Neuronal stem cell (in vitro differentiated cells): ENCODE results near the gene UBE2Z. TPM values are rescaled to one million over a fixed set of nuclear protein-coding genes. Genes with fewer than 3 reads are reported as not detected.

Source experiments
- DNase-seq: peaks from one replicate; pipeline ENCODE4 v3.0.0-alpha.2; 2013; ENCODE audit warnings: low spot score
- H2AFZ ChIP-seq: one replicate; pipeline ENCODE4 v1.6.1; 2013; ENCODE audit warnings: mild to moderate bottlenecking, low read length, inconsistent platforms
- H2AK5ac ChIP-seq: 2 replicates; pipeline ENCODE4 v1.6.1; 2013; ENCODE audit warnings: low read depth, mild to moderate bottlenecking, inconsistent platforms, low read length, moderate library complexity, mixed read lengths
- H2BK120ac ChIP-seq: 2 replicates; pipeline ENCODE4 v1.6.1; 2013; ENCODE audit warnings: low read depth, mild to moderate bottlenecking, inconsistent platforms, low read length, moderate library complexity, mixed read lengths
- H2BK12ac ChIP-seq: one replicate; pipeline ENCODE4 v1.6.1; 2013; ENCODE audit warnings: low read length, inconsistent platforms
- H2BK15ac ChIP-seq: 2 replicates; pipeline ENCODE4 v1.6.1; 2013; ENCODE audit warnings: mild to moderate bottlenecking, low read length, inconsistent platforms, mixed read lengths
- H2BK5ac ChIP-seq: one replicate; pipeline ENCODE4 v1.6.1; 2013; ENCODE audit warnings: inconsistent platforms, mild to moderate bottlenecking, low read length, moderate library complexity
- H3K14ac ChIP-seq: one replicate; pipeline ENCODE4 v1.6.1; 2013; ENCODE audit warnings: low read length, inconsistent platforms
- H3K18ac ChIP-seq: 2 replicates; pipeline ENCODE4 v1.6.1; 2013; ENCODE audit warnings: low read length, inconsistent platforms
- H3K23ac ChIP-seq: 2 replicates; pipeline ENCODE4 v1.6.1; 2013; ENCODE audit warnings: low read depth, mild to moderate bottlenecking, mixed read lengths, low read length, inconsistent platforms; ENCODE audit not compliant: poor library complexity
- H3K27ac ChIP-seq: replicated peaks from 3 replicates; pipeline ENCODE4 v1.5.1; 2013; ENCODE audit warnings: low read length, inconsistent platforms
- H3K27me3 ChIP-seq, 3 experiments: 2 replicates each; pipeline ENCODE4 v1.6.1; 2013; ENCODE audit warnings: low read length in 3 of 3, mild to moderate bottlenecking in 2 of 3, inconsistent platforms in 1 of 3, low read depth in 1 of 3, mixed read lengths in 1 of 3, moderate library complexity in 1 of 3; ENCODE audit not compliant: control insufficient read depth in 3 of 3, insufficient read depth in 3 of 3
- H3K36me3 ChIP-seq, 2 donors: replicated peaks in 1 of 2; 2 replicates each; pipeline ENCODE4 v1.6.1; 2013; ENCODE audit warnings: low read length in 2 of 2; ENCODE audit not compliant: control insufficient read depth in 2 of 2, insufficient read depth in 2 of 2
- H3K4ac ChIP-seq: 2 replicates; pipeline ENCODE4 v1.6.1; 2013; ENCODE audit warnings: inconsistent platforms, mild to moderate bottlenecking, low read length, moderate library complexity
- H3K4me1 ChIP-seq, 2 donors: 1 replicate in 1 of 2; 2 replicates in 1 of 2; pipeline ENCODE4 v1.6.1; 2013; ENCODE audit warnings: low read length in 2 of 2, low read depth in 1 of 2; ENCODE audit not compliant: control insufficient read depth in 2 of 2, insufficient read depth in 1 of 2
- H3K4me2 ChIP-seq: one replicate; pipeline ENCODE4 v1.6.1; 2013; ENCODE audit warnings: mild to moderate bottlenecking, low read length, inconsistent platforms; ENCODE audit not compliant: insufficient read depth, poor library complexity, severe bottlenecking
- H3K4me3 ChIP-seq, 2 donors: 2 replicates each; pipeline ENCODE4 v1.5.1; 2013; ENCODE audit warnings: low read length in 2 of 2, mild to moderate bottlenecking in 2 of 2, inconsistent platforms in 1 of 2, moderate library complexity in 1 of 2
- H3K79me1 ChIP-seq: one replicate; pipeline ENCODE4 v1.6.1; 2013; ENCODE audit warnings: low read depth, mild to moderate bottlenecking, inconsistent platforms, low read length, moderate library complexity
- H3K9ac ChIP-seq: one replicate; pipeline ENCODE4 v1.6.1; 2013; ENCODE audit warnings: mild to moderate bottlenecking, low read depth, low read length, inconsistent platforms; ENCODE audit not compliant: poor library complexity
- H3K9me3 ChIP-seq, 2 donors: replicated peaks in 1 of 2; 2 replicates each; pipeline versions ENCODE3 to v1.6.1; 2013; ENCODE audit warnings: low read length in 2 of 2, mild to moderate bottlenecking in 2 of 2, inconsistent platforms in 1 of 2, low read depth in 1 of 2, mixed read lengths in 1 of 2, moderate library complexity in 1 of 2; ENCODE audit not compliant: control insufficient read depth in 2 of 2, insufficient read depth in 1 of 2
- H4K8ac ChIP-seq: one replicate; pipeline ENCODE4 v1.6.1; 2013; ENCODE audit warnings: low read depth, mild to moderate bottlenecking, inconsistent platforms, low read length, moderate library complexity
- H4K91ac ChIP-seq: one replicate; pipeline ENCODE4 v1.6.1; 2013; ENCODE audit warnings: low read length, low read depth, mild to moderate bottlenecking, inconsistent platforms; ENCODE audit not compliant: poor library complexity
- WGBS, 2 donors: extraction: QIAGEN DNeasy Blood & Tissue Kit; methylation state at CpG; one replicate each; pipeline ENCODE4 v1.1.7; 2013; ENCODE audit warnings: missing lambda C conversion rate in 2 of 2, mixed read lengths in 1 of 2; ENCODE audit not compliant: insufficient read length in 2 of 2, insufficient replicate concordance in 1 of 2; ENCODE audit errors: extremely low coverage in 2 of 2; 5-methylcytosine and 5-hydroxymethylcytosine counted together
- polyA plus RNA-seq, 2 experiments: library from polyadenylated mRNA; stranded (reverse); fragments of 200-250 nt; gene quantifications; one replicate each; pipeline ENCODE4 v1.2.3, GENCODE V29; 2013

The UBE2Z gene
- 40.4 TPM for polyA plus RNA-seq (2013, experiment 1 of 2)
- 40.8 TPM for polyA plus RNA-seq (2013, experiment 2 of 2)

DNA sequence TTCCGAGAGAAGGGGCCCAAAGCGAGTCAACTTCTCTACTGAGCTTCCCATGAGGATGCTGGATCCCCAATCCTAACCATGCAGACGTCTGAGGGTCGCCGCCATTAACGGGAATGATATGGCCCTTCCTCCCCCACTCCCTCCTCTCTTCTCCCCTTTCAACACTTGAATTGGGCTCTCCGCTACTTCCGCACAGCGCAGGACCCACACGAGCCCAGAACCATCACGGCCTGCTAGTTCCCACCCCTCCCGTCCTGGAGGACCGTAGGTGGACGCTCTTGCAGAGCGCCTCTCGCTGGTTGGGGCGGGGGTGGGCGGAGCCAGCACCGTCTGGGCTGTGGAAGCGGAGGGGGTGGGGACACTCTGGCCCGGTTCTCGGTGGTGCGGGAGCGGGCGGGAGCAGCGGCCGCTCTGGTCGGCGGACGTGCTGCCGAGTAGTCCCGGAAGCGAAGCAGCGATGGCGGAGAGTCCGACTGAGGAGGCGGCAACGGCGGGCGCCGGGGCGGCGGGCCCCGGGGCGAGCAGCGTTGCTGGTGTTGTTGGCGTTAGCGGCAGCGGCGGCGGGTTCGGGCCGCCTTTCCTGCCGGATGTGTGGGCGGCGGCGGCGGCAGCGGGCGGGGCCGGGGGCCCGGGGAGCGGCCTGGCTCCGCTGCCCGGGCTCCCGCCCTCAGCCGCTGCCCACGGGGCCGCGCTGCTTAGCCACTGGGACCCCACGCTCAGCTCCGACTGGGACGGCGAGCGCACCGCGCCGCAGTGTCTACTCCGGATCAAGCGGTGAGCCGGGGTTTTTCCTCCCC lies at the start of gene UBE2Z:
Gene UBE2Z (plus strand): TSS at position 361 of the 797 bp plus-strand sequence. CDS start 97 bp downstream, at position 458.
- no CpG with 5 or more reads among the region's 81 CpGs for WGBS, 2 donors
- peak within 1 kb of the TSS; percentile 95 for H2BK5ac ChIP-seq

DNA sequence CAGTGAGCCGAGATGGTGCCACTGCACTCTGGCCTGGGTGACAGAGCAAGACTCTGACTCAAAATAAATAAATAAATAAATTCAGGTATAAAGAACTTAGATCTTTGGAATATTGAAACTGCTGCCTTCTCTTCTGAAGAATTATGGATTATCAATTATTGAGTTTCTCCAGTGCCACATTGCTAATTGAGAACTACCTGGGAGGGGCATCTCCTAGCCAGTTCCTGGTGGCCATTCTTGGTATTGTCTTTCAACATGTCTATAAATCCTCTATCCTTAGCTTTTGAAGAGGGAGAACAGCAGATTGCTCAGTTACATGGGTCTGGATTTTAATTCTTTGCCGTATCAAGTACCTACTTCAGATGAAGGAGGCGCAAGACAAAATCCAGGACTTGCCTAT lies 48.2 kb upstream of the UBE2Z start:
- H3K9me3 ChIP-seq, result no peaks in the 10 kb centered on the region
- no peak overlapping the region for H4K8ac ChIP-seq
- H3K23ac ChIP-seq, result no peak overlapping the region
- no peak overlapping the region for H3K14ac ChIP-seq
- H3K9ac ChIP-seq, result no peak overlapping the region
- peaks cover 6 to 24% of the 10 kb centered on the region in 2 donors for H3K36me3 ChIP-seq
- H3K4ac ChIP-seq, result no peak overlapping the region
- no peak overlapping the region for H2BK15ac ChIP-seq
- no peak overlapping the region for H3K4me3 ChIP-seq
- no CpG with 5 or more reads among the region's 3 CpGs for WGBS, 2 donors
- H4K91ac ChIP-seq, result no peak overlapping the region
- H3K27me3 ChIP-seq, result no peaks in the 10 kb centered on the region
- no peak overlapping the region for H2BK120ac ChIP-seq
- no peak overlapping the region for H2BK5ac ChIP-seq
- no peak overlapping the region for H3K18ac ChIP-seq
- DNase-seq, result no peak
- no peak overlapping the region for H3K4me2 ChIP-seq
- H3K4me1 ChIP-seq, result peaks cover 0 to 2% of the 10 kb centered on the region in 2 donors
- H3K27ac ChIP-seq, result no peak overlapping the region
- H2BK12ac ChIP-seq, result no peak overlapping the region
- H2AK5ac ChIP-seq, result no peak overlapping the region
- no peak overlapping the region for H2AFZ ChIP-seq
- no peaks in the 10 kb centered on the region for H3K79me1 ChIP-seq

More for the DNA sequence above, at the start of gene UBE2Z:
- peak; percentile 95 for DNase-seq
- Histone ChIP-seq H2BK15ac (peak within 1 kb of the TSS; percentile 84), H3K27me3 (no peaks in the 10 kb centered on the region), H3K79me1 (peaks cover 4% of the 10 kb centered on the region), H3K27ac (peak within 1 kb of the TSS; percentile 85), H3K4me3 (peak within 1 kb of the TSS; percentile 56 to 99), H2BK12ac (no peak within 1 kb of the TSS), H3K14ac (no peak within 1 kb of the TSS), H3K18ac (peak within 1 kb of the TSS; percentile 98), H3K4me2 (peak within 1 kb of the TSS; percentile 66), H3K36me3 (peaks cover 8 to 38% of the 10 kb centered on the region in 2 donors), H3K9me3 (no peaks in the 10 kb centered on the region), H2AFZ (peak within 1 kb of the TSS; percentile 59), H4K8ac (peak within 1 kb of the TSS; percentile 45), H2BK120ac (no peak within 1 kb of the TSS), H3K23ac (peak within 1 kb of the TSS; percentile 90), H3K4me1 (peaks cover 9 to 11% of the 10 kb centered on the region in 2 donors), H3K9ac (peak within 1 kb of the TSS; percentile 86), H3K4ac (peak within 1 kb of the TSS; percentile 30), H2AK5ac (peak within 1 kb of the TSS; percentile 94), H4K91ac (no peak within 1 kb of the TSS)

DNA sequence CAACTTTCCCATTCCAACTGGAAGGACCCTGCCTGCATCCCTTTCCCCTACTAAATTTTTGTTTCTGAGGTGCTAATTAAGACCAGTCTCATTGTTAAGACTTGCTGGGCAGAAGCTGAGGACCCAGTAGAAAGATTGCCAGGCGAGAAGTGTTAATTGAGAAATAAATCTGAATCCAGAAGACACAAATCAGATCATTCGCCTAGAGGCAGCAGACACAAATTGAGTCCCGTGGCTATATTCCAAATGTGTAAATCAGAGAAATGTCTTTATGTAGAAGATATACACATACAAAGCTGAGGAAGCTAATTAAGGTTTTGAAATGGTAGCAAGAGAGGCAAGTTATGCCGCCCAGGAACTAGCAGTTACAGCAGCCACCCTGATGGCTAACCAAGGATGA lies 47.8 kb upstream of the UBE2Z start:
- no peak overlapping the region for H2BK12ac ChIP-seq
- H3K36me3 ChIP-seq, result peaks cover 6 to 24% of the 10 kb centered on the region in 2 donors
- H3K79me1 ChIP-seq, result no peaks in the 10 kb centered on the region
- no peak overlapping the region for H3K18ac ChIP-seq
- no peak overlapping the region for H2BK120ac ChIP-seq
- H4K8ac ChIP-seq, result no peak overlapping the region
- no peak overlapping the region for H3K27ac ChIP-seq
- no peaks in the 10 kb centered on the region for H3K27me3 ChIP-seq
- no peak overlapping the region for H3K23ac ChIP-seq
- peaks cover 0 to under 1% of the 10 kb centered on the region in 2 donors for H3K4me1 ChIP-seq
- no peak overlapping the region for H3K4me2 ChIP-seq
- H3K4me3 ChIP-seq, result no peak overlapping the region
- H2AFZ ChIP-seq, result no peak overlapping the region
- H3K9ac ChIP-seq, result no peak overlapping the region
- H4K91ac ChIP-seq, result no peak overlapping the region
- no peak overlapping the region for H3K4ac ChIP-seq
- no peak overlapping the region for H2AK5ac ChIP-seq
- H3K14ac ChIP-seq, result no peak overlapping the region
- H2BK5ac ChIP-seq, result no peak overlapping the region
- H3K9me3 ChIP-seq, result no peaks in the 10 kb centered on the region
- no peak overlapping the region for H2BK15ac ChIP-seq
- no peak for DNase-seq
- WGBS, 2 donors, result no CpG with 5 or more reads among the region's 4 CpGs

DNA sequence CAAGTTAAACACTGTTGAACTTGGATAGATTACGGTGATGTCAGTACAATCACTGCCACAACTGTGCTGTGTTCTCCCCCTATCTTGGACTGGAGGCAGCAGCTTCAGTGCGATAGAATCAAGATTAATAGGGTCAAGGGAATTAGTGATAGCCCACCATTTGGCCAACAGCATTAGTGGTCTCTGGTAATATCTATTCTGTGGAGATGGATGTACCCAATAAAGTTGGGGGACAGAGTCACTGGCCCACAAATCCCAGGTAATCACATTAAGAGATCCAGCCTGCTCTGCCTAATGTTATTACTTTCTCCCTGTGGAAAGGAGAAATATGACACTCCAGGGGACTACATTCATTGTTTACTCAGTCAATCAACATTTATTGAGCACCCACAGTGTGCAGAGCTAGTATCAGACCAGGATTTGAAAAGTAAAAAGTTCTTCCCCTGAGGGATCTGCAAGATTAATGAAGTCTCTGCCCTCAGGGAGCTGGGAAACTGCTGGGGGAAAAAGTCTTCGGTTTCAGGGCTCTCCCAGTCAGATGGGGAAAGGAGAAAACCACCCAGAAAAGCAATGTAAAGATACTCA lies 39.2 kb upstream of the UBE2Z start:
- Histone ChIP-seq H2BK12ac (no peak overlapping the region), H3K4ac (no peak overlapping the region), H3K27me3 (peaks cover 0 to 10% (median 0%) of the 10 kb centered on the region in 3 experiments), H4K8ac (no peak overlapping the region), H3K4me3 (no peak overlapping the region), H3K23ac (no peak overlapping the region), H3K27ac (no peak overlapping the region), H3K9me3 (no peaks in the 10 kb centered on the region), H3K14ac (no peak overlapping the region), H4K91ac (no peak overlapping the region), H2BK5ac (no peak overlapping the region), H3K4me1 (peaks cover 2 to 7% of the 10 kb centered on the region in 2 donors), H2BK120ac (no peak overlapping the region), H3K9ac (no peak overlapping the region), H3K79me1 (no peaks in the 10 kb centered on the region), H2AFZ (no peak overlapping the region), H3K18ac (no peak overlapping the region), H2AK5ac (no peak overlapping the region), H2BK15ac (no peak overlapping the region), H3K36me3 (peaks cover 0 to 4% of the 10 kb centered on the region in 2 donors), H3K4me2 (no peak overlapping the region)
- no CpG with 5 or more reads among the region's 3 CpGs for WGBS, 2 donors
- DNase-seq, result no peak
